HG02610 (cell line): Measurements from ENCODE around the gene DENND1A.

Source experiments
- ATAC-seq: cut with Tn5 transposase; IDR thresholded peaks from one replicate; pipeline ENCODE4 v1.9.1; 2021; ENCODE audit warnings: mild to moderate bottlenecking, moderate library complexity; ENCODE audit not compliant: unreplicated experiment

DENND1A gene

DNA sequence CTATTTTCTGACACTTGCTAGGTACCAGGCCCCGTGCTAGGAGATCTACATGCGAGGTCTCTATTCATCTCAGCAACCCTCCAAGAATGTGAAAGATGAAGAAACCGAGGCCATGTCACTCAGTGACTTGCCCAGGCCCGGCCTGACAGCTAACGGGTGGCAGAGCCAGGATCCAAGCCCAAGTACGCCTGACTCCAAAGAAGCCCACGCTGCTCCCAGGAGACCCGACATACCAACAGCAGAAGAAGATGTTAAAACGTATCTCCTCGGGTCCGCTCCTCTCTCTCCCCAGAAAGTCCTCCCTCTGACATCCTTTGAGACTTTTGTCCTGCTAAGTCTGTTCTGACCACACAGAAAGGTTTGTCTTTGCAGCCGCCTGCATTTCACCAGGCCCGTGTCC is 508.7 kb downstream of the DENND1A start:
- no peak for ATAC-seq

DNA sequence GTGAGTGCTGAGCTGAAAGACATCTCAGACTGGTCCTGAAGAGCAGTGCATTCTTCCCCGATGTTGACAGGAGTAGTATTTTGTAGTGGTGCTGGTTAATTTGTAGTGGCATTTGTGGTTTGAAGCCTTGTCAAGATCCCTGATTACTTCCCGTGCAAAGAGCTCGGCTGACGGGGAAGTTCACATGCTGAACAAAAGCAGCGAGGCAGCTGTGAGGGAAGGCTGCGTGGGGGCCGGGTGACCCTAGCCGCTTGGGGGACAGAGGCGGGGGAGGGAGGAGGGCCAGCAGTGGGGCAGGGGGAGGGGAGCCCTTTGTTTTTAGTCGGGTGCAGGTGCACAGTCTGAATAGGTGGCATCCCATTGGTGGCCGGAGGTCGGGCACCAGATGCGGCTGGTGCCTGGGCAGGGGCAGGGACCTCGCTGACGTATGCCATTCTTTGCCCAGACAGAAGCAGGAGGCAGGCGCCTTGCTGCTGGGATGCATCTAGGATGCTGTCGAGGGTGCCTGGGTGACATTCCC is 509.3 kb downstream of the DENND1A start:
- no peak for ATAC-seq

DNA sequence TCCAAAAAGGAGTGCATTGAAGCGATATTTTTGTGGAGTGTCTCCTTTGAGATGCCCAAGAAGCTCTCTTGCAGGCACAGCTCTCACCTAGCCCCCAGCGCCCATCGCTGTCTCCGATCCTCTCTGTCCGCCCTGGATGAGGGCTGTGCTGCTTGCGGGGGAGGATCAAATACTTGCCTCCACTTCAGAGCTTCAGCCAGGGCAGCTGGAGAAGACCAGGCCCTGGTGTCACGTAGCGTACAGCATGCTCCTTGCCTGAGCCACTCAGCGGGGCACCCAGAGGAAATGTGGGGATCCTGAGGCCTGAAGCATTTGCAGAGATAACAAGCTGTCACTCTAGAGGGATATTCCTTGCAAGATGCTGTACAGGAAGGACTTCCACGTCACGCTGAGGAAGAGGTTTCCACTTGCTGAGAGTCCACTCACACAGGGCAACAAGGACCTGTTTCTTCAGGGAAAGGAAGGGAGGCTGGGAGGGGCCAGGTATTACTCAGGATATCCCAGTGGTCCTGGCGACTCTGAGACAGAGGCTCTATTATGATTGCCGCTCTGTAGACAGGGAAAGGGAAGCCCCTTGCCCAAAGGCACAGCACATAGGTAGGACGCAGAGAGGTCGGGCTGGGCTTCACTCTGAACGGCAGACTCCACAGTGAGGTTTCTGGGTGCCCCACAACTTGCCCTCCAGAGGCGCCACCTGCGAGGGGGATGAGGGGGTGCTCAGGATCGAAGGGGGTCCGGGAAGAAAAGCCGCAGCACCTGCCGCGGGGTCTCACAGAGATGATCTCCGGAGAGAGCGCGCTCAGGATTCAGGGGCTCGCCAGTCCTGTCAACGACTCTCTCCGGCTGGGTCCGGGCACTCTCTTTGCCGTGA is 510.0 kb downstream of the DENND1A start:
- ATAC-seq: no peak

DNA sequence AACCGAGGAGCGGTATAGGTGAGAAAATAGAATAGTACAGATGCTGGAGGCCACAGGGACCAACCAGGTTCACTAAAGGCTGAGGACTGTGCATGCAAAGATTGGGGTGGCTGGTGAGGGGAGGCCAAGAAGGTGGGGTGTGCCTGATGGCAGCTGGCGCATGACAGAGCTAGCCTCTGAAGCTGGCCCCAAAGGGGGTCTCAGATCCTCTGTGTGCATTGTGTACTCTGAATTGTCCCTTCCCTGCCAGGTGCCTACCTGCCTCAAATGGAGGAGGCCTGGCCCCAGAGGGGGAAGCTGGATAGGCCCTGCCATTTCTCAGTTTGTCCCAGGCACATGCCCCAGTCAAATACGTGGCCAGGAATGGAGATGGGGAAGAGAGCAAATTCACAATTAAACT is 510.8 kb downstream of the DENND1A start:
- ATAC-seq: no peak

DNA sequence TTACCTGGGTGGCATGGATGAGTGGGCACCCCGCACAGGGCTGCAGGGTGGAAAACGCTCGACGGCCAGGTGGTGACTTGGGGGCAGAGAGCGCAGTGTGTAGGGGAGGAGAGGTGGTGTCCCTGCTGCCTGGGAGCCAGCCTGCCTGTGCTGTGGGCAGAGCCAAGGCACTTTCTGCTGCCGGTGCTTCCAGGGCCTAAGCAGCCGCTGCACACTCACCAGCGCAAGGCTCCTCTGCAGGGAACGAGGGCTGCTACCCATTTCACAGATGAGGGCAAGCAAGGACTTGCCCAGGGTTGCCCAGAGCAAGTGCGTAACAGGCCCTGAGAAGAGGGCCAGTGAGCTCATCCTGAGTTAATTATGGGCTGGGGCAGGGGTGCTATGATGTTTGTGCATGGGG is 511.4 kb downstream of the DENND1A start:
- ATAC-seq: no peak

DNA sequence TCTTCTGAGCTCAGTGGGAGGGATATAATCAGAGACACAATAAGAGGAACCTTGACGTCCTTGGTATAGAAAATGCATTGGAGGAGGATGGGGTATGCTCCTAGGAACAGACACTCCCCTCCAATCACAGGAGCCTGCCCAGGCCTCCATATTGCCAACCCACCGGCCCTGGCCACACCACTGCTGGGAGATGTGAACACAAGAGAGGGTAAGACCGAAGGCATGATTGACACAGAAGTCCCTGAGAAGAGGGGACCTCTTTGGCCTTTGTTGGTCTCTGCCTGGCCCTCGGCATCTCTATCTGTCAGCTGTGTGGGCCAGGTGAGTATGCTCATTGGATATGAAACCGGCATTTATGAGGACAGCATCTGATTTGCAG is 511.9 kb downstream of the DENND1A start:
- no peak for ATAC-seq

DNA sequence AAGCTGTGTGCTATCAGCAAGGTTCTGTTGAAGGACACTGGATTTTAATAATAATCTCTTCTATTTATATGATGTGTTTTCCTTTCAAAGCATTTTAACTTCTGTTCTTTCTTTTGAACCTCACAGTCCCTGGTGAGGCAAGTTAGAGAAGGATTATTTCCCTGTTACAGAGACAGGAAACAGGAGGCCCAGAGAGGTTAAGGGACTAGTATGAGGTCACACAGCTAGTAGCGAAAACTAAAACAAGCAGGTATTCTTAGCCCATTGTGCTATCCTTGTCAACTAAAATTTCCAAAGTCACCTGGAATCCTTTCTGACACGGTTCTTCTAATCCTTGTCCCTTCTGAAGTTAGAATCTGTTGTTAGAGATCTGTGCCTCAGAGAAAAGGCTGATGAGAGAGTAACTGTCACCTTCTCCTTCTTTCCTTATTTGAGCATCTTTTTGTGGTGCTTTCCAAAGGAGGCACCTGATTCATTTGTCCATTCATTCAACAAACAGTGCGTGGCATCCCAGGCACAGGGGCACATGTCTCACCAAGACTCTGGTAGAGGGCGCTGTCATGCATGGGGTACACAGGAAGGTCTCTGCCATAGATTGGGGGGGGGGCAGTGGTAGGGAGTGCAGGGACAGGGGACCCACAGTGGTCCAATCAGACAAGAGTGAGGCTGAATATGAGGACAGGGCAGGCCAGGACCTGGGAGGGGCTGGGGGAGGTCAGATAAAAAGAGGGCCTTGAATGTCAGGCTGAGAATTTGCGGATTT is 512.5 kb downstream of the DENND1A start:
- no peak for ATAC-seq

DNA sequence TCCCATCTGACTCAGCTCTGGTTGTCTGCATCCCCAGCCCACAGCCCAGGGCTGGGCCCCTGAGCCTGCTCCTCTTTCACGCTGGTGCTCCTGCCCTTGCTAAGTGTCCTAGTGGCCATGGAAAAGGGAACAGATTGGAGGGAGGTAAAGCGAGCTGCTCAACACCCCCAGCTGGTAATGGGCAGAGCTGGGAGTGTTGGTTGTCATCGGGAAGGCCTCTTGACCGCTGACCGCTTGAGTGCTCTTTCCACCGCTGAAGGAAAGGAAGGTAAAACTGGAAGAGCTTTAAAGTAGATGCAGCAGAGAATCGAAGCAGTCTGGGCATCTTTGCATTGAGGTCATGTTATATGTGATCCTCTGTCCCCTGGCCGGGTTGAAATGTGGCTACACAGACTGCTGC is 513.8 kb downstream of the DENND1A start:
- no peak for ATAC-seq

DNA sequence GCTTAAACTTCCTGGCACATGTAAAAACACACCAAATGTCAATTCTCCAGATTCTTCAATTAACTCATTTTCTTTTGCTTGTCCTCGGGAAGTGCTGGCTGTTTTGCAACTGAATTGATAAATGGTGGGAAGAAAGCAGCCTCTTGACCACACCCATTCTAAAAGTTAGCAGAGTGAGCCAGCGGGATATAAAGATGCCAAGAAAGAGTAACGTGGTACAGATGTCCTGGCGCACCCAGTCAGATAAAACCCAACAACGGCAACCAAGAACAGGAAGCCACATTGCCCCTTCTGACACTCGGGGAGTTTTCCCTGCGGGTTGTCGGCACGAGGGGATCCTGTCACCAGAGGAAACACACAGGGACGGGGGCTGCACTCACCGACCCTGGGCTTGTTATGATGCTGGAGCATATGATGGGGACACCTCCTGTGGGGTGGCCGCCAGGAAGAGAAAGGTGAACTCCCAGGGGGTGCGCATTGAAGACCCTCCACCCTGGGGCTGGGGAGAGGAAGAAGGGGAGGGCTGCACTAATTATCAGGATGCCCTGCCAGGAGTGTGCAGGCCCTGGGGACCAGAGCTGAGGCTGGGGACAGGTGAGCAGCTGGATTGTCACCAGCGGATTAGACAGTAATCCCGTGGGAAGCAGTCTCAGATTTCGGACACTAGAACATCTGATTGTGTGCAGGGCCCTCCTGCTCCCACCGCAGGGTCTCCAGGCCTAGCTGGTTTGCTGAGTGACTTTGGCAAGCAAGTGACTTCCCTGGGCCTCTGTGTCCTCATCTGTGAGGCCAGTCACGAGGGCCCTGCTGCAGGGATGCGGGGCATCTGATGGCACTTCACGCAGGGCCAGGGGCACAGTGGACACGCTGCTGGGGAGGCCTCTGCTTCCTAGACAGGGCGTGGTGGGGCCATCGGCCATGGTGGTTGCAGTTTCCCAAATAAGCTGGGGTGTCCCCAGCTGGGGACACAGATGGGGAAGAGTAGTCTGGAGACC is 514.7 kb downstream of the DENND1A start:
- ATAC-seq: no peak

DNA sequence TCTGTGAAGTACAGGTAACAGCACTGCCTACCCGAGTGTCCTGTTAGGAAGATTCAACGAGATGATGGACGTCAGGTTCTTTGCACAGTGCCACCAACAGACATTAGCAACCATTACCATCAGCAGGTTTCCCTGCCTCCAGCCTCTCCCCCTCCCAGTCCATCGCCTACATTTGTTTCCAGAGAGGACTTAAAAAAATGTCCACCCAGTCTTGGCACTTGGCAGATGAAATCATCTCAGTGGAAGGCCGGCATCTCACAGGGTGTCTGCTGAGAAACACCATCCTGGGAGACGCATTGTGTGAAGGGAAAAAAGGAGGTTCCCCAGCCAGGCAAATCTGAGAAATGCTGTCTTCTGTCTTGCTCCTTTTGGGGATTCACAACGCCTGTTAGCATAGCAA is 515.7 kb downstream of the DENND1A start:
- ATAC-seq: no peak

DNA sequence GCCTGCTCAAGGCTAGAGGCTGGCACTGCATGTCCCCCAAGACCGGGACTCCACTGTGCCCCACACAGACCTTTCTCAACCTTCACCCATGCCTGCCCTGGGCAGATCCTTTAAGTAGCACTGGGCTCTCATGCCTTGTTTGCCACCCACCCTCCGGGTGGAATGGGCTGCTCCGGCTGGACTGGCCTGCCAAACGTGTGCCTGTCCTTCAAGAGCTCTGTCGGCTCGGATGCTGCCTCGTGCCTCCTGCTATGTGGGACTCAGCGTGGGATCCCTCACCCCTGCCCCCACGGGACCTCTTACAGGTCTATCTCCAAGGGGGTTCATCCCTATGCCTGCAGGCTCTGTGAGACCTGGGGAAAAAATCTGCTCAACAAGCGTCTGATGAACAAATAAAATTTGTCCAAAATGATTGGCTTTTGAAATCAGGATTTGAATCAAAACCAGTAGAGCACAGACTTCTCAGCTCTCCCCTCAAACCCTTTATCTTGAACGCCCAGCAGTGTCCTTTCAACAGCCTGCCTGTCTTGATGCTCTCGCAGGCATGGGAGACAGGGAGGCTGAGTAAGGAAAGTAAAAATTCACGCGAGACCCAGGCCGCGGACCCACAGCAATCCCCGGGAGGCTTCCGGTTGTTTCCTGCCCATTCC is 517.6 kb downstream of the DENND1A start:
- no peak for ATAC-seq

DNA sequence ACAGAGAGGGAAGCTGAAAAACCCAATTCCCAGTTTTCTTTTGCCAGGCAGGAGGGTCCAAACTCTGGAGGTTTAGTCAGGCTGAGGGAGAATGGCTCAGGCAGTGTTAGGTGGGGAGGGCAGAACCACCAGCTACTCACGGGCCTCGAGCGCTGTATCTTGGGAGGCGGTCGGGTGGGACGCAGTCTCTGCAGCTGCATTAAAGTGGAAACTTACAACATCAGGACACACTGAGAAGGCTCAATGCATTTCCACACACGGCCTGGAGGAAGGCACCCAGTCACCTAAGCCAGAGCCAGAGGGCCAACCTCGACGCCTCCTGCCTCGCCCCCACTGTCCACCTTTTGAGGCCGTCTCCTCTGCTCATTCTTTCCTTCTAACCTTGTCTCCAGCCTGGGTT is 518.3 kb downstream of the DENND1A start:
- no peak for ATAC-seq

DNA sequence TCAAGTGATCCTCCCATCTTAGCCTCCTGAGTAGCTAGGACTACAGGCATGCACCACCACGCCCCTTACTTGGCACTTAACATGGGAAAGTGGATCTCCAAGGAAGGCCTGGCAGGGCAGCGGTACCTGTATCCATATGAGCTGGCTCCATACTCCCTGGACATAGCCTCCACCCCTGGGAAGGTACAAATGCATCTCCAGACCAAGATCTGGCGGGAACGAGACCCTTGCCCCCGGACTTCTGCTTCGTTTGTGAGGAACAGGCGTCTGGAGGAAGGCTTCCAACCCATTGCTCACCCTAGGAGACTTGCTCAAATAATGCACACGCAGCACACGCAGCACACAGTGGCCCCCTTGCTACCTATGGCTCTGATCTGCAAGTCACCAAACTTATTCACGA is 518.7 kb downstream of the DENND1A start:
- ATAC-seq: no peak

DNA sequence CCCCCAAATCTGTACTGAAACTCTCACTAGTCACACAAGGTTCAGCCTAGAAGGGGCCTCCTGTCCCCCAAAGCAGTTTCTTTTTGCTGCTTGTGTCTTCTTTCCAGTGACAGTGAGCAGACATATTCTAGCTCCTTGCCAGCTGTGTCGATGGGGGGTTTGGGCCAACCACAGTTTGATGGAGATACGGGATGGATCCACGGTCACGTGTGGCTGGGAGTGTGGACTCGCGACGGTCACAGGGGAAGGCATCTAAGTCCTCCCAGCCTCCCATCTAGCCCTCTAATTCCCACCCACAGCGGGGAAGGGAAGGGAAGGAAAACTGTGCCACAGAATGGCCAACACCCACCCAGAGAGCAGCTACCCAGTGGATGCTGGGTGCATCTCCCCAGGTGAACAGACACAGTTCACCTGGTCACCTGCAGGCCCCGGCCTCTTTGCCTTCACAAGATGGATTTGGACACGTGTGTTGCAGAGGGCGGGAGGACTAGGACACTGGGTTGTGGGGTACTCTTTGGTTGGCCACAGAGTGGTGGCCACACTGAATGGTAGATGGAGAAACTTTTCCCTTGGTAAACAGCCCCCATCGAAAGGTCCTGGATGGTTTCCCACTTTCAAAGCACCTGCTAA is 519.5 kb downstream of the DENND1A start:
- ATAC-seq: no peak

DNA sequence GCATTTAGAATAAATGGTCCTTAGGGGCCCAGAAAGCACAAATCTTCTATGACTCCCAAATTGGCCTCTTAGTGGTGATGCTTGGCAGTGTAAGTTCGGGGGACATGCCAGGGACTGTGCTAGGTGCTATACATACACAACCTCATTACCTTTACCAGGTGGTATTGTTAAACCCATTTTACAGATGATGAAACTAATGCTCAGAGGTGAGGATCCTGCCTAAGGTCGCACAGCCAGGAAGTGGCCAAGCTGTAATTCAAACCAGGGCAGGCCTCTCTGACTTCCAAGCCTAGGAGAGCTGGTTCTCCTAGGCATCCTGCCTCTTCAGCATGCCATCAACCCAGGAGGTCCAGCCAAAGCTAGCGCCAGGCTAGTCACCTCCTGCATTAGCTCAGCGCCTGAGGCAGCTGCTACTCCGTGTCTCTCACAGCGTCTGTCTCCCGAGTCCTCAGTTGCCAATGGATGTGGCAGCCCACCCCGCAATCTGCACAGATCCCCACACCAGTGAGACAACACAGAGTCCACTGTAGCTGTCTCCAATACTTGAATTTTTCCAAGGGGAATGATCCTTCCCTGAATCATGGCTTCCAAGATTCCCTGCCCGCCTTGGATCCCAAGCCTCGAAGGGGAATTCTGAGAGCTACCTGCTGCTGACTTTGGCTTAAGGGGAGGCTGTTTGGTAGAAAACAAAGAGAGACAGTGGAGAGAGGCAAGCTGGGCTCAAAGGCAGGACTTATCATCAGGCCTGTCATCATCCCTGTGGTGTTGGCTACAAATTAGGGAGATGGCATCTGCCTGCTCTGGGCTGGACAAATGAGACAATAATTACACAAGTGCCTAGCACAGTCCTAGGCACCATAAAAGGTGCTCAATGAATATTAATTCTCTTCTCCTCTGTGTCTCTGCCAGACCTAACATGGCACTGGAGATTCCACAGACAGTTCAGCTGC is 521.3 kb downstream of the DENND1A start:
- ATAC-seq: no peak

DNA sequence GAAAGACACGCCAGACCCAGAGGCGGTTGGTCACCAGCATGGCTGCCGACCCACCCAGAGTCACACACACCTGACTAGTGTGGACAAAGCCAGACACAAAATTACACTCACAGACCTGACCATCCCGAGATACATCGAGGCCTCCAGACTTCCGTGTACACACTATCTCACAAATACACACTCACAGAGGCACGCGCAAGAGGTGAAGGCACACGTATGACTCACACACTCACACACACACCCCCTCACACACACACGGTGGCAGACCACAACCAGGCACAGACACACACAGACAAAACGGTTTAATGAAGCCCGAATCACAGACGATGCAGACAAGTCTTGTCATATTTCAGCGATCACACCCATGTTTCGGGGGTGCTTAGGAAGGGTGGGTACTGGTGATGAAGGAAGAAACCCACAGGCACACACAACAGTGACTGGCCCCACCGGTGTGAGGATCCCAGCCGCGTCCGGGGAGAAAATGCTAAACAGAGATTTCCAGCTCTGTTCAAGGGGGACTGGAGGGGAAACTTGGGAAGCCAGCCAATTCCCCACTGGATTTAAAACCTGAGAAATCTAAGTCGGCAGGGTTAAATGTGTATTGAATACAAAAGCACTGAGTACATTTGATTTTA is 522.6 kb downstream of the DENND1A start:
- ATAC-seq: no peak

DNA sequence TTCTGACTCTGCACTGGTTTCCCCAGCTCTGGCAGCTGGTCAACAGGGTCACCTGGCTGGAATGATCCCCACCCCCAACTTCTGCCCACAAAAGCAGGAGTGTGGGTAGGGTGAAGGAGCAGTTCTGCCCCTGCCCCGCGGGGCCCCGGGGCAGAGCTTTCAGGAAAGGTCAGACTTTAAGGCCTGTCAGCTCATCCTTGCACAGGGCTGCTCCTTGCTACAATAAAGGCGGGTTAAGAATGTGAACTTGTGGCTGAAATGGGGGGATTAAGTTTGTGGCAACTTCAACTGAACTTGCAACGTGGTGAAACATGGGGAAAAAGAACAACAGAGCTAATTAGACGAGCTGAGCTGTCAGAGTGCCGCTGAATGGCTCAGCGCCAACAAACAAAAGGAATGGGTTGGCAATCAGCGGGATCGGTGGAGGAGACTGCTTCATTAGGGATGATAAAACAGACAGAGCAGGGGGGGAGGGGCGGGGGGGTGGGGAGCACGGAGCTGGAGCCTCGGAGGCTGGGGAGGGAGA is 523.2 kb downstream of the DENND1A start:
- no peak for ATAC-seq

DNA sequence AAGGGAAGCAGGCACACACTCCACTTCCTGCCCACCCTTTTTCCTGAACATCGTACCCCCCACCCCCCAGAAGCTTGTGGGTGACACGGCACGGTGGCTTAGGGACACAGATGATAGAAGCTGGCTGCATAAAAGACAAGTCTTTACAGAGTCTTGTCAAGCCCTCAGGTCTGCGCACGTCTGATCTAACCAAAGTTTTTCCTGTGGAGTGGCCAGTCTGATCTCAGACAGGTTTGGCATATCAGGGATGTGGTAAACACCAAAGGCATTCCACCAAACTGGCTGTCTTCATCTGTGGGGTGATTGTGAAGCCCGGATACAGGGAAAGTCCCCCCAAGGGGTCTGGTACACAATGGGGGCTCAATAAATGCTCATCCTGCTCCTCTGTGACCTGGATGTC is 523.9 kb downstream of the DENND1A start:
- no peak for ATAC-seq
